Upper lobe of right lung (tissue), 1 donor: ENCODE results near the gene GTF2IRD1. TPM values are rescaled to one million over a fixed set of nuclear protein-coding genes. Genes with fewer than 3 reads are reported as not detected.
A peak's percentile ranks its signal among the peaks of the same experiment; 100 is the strongest.
"Not testable (repeated sequence)": the region's sequence is repeated elsewhere in the genome, so short reads cannot be mapped to it uniquely, and the experiment has no call there.

Experiments
- ATAC-seq: fragments of 200-7000 bp; cut with Tn5 transposase; one replicate; pipeline ENCODE4 v1.9.1; 2020; ENCODE audit warnings: mild to moderate bottlenecking, moderate library complexity
- DNase-seq: peaks from one replicate; pipeline ENCODE4 v3.0.0-alpha.2; 2020
- H3K27ac ChIP-seq: fragments of 200-600 bp; one replicate; pipeline ENCODE4 v1.8.0; 2022
- H3K27me3 ChIP-seq: fragments of 200-600 bp; one replicate; pipeline ENCODE4 v1.8.0; 2022; ENCODE audit warnings: mild to moderate bottlenecking
- H3K36me3 ChIP-seq: fragments of 200-600 bp; one replicate; pipeline ENCODE4 v1.8.0; 2022
- H3K4me1 ChIP-seq: fragments of 200-600 bp; one replicate; pipeline ENCODE4 v1.8.0; 2022
- H3K4me3 ChIP-seq: fragments of 200-600 bp; one replicate; pipeline ENCODE4 v1.8.0; 2022; ENCODE audit warnings: mild to moderate bottlenecking
- H3K9me3 ChIP-seq: fragments of 200-600 bp; one replicate; pipeline ENCODE4 v1.8.0; 2022
- intact Hi-C: fragments of 100-400 bp; cut with DNase I; formaldehyde crosslinking; loops from one replicate; pipeline ENCODE4 v1.11.0; 2022
- total RNA-seq: library from RNA; stranded (reverse); fragmentation: NEBNext Ultra II Directional; extraction: Animal tissue kit (Norgen Biotek cat#: 25700); gene quantifications from one replicate; pipeline ENCODE4 v1.2.1, GENCODE V29; 2021
- TF ChIP-seq, protein P1 (sequence below): fragments of 200-600 bp; IDR thresholded peaks from one replicate; pipeline ENCODE4 v1.8.0; 2022; ENCODE audit warnings: antibody characterized with exemption
- donor health status: DM: no; HTN: yes; CAD: no; lungs with severe emphysema.

Gene GTF2IRD1
- total RNA-seq, 1 donor from 2014 or later = 30.5 TPM

- H3K27ac ChIP-seq = no peak overlapping the region
- intact Hi-C loops = no loop called here
These were observed 91.2 kb downstream of the GTF2IRD1 start for GRCh38 chr7:74544706-74545469.

DNA sequence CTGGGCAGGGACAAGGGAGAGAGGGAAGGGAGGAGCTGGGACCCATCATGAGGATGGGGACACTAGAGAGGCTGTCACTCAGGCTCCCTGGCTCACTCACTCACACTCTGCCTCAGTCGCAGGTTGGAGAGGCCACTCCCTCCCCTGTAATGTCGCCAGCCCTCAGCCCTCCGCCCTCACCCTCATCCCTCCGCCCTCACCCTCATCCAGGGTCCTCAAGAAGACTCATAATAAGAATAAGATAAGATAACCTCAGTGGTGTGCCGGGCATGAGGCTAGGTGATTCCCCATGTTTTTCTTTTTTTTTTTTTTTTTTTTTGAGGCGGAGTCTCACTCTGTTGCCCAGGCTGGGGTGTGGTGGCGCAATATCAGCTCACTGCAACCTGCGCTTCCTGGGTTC, 92.2 kb downstream of the GTF2IRD1 start:
- H3K4me3 ChIP-seq = no peak overlapping the region
- H3K36me3 ChIP-seq = no peaks in the 10 kb centered on the region
- no peak for ATAC-seq
- H3K4me1 ChIP-seq = no peaks in the 10 kb centered on the region
- intact Hi-C loops = no loop called here
- no peaks in the 10 kb centered on the region for H3K27me3 ChIP-seq
- DNase-seq = no peak
- H3K27ac ChIP-seq = no peak overlapping the region
- H3K9me3 ChIP-seq = no peaks in the 10 kb centered on the region
- TF ChIP-seq, protein P1, sequence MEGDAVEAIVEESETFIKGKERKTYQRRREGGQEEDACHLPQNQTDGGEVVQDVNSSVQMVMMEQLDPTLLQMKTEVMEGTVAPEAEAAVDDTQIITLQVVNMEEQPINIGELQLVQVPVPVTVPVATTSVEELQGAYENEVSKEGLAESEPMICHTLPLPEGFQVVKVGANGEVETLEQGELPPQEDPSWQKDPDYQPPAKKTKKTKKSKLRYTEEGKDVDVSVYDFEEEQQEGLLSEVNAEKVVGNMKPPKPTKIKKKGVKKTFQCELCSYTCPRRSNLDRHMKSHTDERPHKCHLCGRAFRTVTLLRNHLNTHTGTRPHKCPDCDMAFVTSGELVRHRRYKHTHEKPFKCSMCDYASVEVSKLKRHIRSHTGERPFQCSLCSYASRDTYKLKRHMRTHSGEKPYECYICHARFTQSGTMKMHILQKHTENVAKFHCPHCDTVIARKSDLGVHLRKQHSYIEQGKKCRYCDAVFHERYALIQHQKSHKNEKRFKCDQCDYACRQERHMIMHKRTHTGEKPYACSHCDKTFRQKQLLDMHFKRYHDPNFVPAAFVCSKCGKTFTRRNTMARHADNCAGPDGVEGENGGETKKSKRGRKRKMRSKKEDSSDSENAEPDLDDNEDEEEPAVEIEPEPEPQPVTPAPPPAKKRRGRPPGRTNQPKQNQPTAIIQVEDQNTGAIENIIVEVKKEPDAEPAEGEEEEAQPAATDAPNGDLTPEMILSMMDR = no peak

More at GRCh38 chr7:74544706-74545469, 91.2 kb downstream of the GTF2IRD1 start:
- TF ChIP-seq, protein P1 = peak; percentile 60
- DNase-seq = peak; percentile 72
- ATAC-seq = peak; percentile 87
- H3K27me3 ChIP-seq = no peaks in the 10 kb centered on the region
- no peaks in the 10 kb centered on the region for H3K36me3 ChIP-seq
- no peak overlapping the region for H3K4me3 ChIP-seq
- no peaks in the 10 kb centered on the region for H3K4me1 ChIP-seq
- no peaks in the 10 kb centered on the region for H3K9me3 ChIP-seq

GRCh38 chr7:74553596-74554012, 99.9 kb downstream of the GTF2IRD1 start:
- peak; percentile 83 for ATAC-seq
- DNase-seq, H3K4me3 ChIP-seq, H3K27me3 ChIP-seq, H3K36me3 ChIP-seq, H3K4me1 ChIP-seq, H3K27ac ChIP-seq, H3K9me3 ChIP-seq, intact Hi-C loops: not testable (repeated sequence)

GRCh38 chr7:74554178-74554577, 100.5 kb downstream of the GTF2IRD1 start:
- TF ChIP-seq, protein P1 = no peak
- no peak overlapping the region for H3K4me3 ChIP-seq
- no peaks in the 10 kb centered on the region for H3K9me3 ChIP-seq
- H3K27me3 ChIP-seq = no peaks in the 10 kb centered on the region
- no peak overlapping the region for H3K27ac ChIP-seq
- DNase-seq (no peak), ATAC-seq (no peak)
- peaks cover 13% of the 10 kb centered on the region for H3K36me3 ChIP-seq
- no peaks in the 10 kb centered on the region for H3K4me1 ChIP-seq
- intact Hi-C loops = no loop called here

GRCh38 chr7:74560086-74560719, 106.5 kb downstream of the GTF2IRD1 start:
- H3K4me3 ChIP-seq = no peak overlapping the region
- no peaks in the 10 kb centered on the region for H3K4me1 ChIP-seq
- TF ChIP-seq, protein P1 = no peak
- ATAC-seq (no peak), DNase-seq (no peak)
- H3K36me3 ChIP-seq = peaks cover 18% of the 10 kb centered on the region
- no peaks in the 10 kb centered on the region for H3K27me3 ChIP-seq
- intact Hi-C loops = loop anchor here (10.0 kb wide), 2 partner anchors 105 to 145 kb away; partner anchors contain the start of gene GTF2IRD1
- H3K9me3 ChIP-seq = no peaks in the 10 kb centered on the region
- H3K27ac ChIP-seq = no peak overlapping the region
